NT2/D1 (cell line): ENCODE results near the gene GALP.

Experiments used
- SUZ12 ChIP-seq: IDR thresholded peaks from 2 replicates; pipeline ENCODE4 v1.6.1; 2011; ENCODE audit not compliant: insufficient read length, insufficient read depth; ENCODE audit errors: extremely low read depth
- YY1 ChIP-seq: IDR thresholded peaks from 2 replicates; pipeline ENCODE4 v1.6.1; 2011; ENCODE audit not compliant: insufficient read length, insufficient read depth

DNA sequence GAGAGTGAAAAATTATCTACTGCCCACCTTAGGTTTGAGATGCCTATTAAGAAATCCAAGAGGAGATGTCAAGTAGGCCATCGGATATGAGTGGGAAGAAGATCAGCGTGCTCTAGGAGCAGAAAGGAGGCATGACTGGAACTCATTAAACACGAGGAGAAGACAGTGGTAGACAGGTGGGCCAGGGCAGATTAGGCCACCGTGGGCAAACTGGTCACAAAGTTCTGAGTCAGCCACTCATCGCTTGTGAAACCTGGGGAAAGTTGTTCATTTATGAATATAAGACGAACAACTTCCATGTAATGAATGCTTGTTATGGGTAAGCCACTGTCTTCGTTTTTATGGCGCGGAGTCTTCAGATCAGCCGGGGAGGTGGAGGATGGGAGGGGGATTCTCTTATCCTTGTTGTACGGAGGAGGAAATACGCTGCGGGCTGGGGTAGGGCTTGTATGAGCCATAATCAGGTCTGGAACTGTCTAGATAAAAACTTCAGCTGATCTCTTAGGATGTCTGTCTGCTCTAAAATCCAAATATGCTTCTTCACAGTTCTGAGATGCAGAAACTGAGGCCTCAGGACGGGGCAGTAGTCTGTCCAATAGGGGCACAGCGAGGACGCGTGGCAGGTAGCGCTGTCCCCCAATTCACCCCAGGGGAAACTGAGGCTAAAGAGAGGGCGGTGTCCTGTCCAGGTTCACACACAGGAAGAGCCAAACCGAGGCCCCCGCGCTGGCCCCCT lies 35.8 kb upstream of the GALP start:
- no peak for TF ChIP-seq SUZ12
- TF ChIP-seq YY1: no peak
